Gastroesophageal sphincter (tissue), 3 donors: ENCODE results near the gene RPS21.

ENCODE experiments used
- CTCF ChIP-seq, 4 experiments: fragments of 200-600 bp in 2 of 4; fragments of 450-650 bp in 2 of 4; sonication (generic) in 1 of 4; IDR thresholded peaks; one replicate each; pipeline ENCODE4 v1.5.1; 2017 to 2019; ENCODE audit warnings: antibody characterized with exemption in 4 of 4, mild to moderate bottlenecking in 2 of 4, moderate library complexity in 2 of 4
- POLR2A ChIP-seq, 2 donors: fragments of 450-650 bp; IDR thresholded peaks; one replicate each; pipeline ENCODE4 v1.6.1; 2017; ENCODE audit warnings: antibody characterized with exemption in 2 of 2, mild to moderate bottlenecking in 2 of 2, moderate library complexity in 1 of 2

GRCh38 chr20:62377064-62377461 lies 9.8 kb upstream of the RPS21 start:
- TF ChIP-seq CTCF (IDR thresholded peaks at IDR 0.05) (no peak), POLR2A (IDR thresholded peaks at IDR 0.05) (no peak)
